GM12892 (cell line): Measurements from ENCODE around the gene SOD2.

Source experiments
- POLR2A ChIP-seq: IDR thresholded peaks from 2 replicates; pipeline ENCODE4 v1.6.1; 2011; ENCODE audit warnings: low read depth, low read length, control low read depth
- POLR2AphosphoS5 ChIP-seq: IDR thresholded peaks from 2 replicates; pipeline ENCODE4 v1.6.1; 2011; ENCODE audit warnings: low read depth, low read length, control low read depth

- TF ChIP-seq POLR2A = no peak
- no peak for TF ChIP-seq POLR2AphosphoS5
Observed at GRCh38 chr6:159692303-159693127, 526 bp downstream of the SOD2 start.
